GM21526 (cell line): Measurements from ENCODE around the gene EVX2.

Experiments used
- ATAC-seq: cut with Tn5 transposase; IDR thresholded peaks from one replicate; pipeline ENCODE4 v1.9.1; 2021; ENCODE audit warnings: moderate library complexity; ENCODE audit not compliant: unreplicated experiment, low FRiP score

The EVX2 gene

GRCh38 chr2:176097820-176098365 is 14.1 kb upstream of the EVX2 start:
- ATAC-seq, result no peak

- peak; percentile 86 for ATAC-seq
These were observed 13.4 kb upstream of the EVX2 start for GRCh38 chr2:176096986-176097819.

- no peak for ATAC-seq
These were observed 12.7 kb upstream of the EVX2 start for GRCh38 chr2:176096243-176096985.

GRCh38 chr2:176095421-176095820 is 11.7 kb upstream of the EVX2 start:
- no peak for ATAC-seq

- ATAC-seq, result no peak
These were observed 10.6 kb upstream of the EVX2 start for GRCh38 chr2:176094349-176094748.

GRCh38 chr2:176093898-176094249 is 10.1 kb upstream of the EVX2 start:
- no peak for ATAC-seq

GRCh38 chr2:176093145-176093897 is 9.6 kb upstream of the EVX2 start:
- ATAC-seq, result no peak

- ATAC-seq, result no peak
These were observed 8.7 kb upstream of the EVX2 start, which contains the start of gene HOXD13 for GRCh38 chr2:176092270-176093144. TSS of gene HOXD13 (plus strand) at chr2:176092721. CDS start at chr2:176092891, 170 bp downstream.

- ATAC-seq, result no peak
These were observed 7.8 kb upstream of the EVX2 start for GRCh38 chr2:176091329-176092258.

- ATAC-seq, result no peak
These were observed 7.1 kb upstream of the EVX2 start for GRCh38 chr2:176090862-176091261.

GRCh38 chr2:176089843-176090395 is 6.2 kb upstream of the EVX2 start:
- ATAC-seq, result no peak

GRCh38 chr2:176088937-176089842 is 5.4 kb upstream of the EVX2 start:
- ATAC-seq, result no peak

- ATAC-seq, result no peak
These were observed 4.5 kb upstream of the EVX2 start for GRCh38 chr2:176088048-176088936.

- ATAC-seq, result no peak
These were observed 3.7 kb upstream of the EVX2 start for GRCh38 chr2:176087330-176088047.

GRCh38 chr2:176085861-176086771 is 2.4 kb upstream of the EVX2 start:
- ATAC-seq, result no peak
